Uterus (tissue), 2 donors: Measurements from ENCODE around the gene FBXO44.

Experiments used
- CTCF ChIP-seq, 4 experiments: fragments of 200-600 bp in 2 of 4; fragments of 450-650 bp in 2 of 4; sonication (generic) in 2 of 4; IDR thresholded peaks; one replicate each; pipeline ENCODE4 v1.5.1; 2016 to 2019; ENCODE audit warnings: antibody characterized with exemption in 4 of 4, mild to moderate bottlenecking in 2 of 4, moderate library complexity in 1 of 4
- POLR2A ChIP-seq, 2 donors: fragments of 450-650 bp; IDR thresholded peaks; one replicate each; pipeline ENCODE4 v1.6.1; 2016; ENCODE audit warnings: antibody characterized with exemption in 2 of 2, mild to moderate bottlenecking in 1 of 2, moderate library complexity in 1 of 2

DNA sequence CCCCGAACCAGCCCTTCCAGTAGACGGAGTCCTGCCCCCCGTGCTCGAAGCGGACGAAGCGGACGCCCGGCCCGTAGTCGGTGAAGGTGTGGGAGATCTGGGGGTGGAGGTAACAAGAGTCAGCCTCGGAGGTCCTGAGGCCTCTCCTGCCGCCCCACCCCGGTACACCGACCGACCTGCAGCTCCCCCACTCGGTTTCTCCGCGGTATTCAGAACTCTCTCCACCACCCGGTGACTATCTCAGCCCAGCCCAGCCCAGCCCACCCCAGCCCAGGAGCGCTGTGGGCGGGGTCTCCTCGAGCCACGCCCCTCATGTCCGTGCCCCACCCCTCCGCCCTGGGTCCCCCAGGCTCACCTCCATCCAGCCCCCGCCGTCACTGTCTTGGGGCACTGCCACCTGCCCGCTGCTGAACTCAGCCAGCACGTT is 5.9 kb upstream of the FBXO44 start:
- TF ChIP-seq CTCF (IDR thresholded peaks at IDR 0.05) (no peak), POLR2A (IDR thresholded peaks at IDR 0.05) (no peak)
